ENCODE results near the gene TEX264.

The TEX264 gene

DNA sequence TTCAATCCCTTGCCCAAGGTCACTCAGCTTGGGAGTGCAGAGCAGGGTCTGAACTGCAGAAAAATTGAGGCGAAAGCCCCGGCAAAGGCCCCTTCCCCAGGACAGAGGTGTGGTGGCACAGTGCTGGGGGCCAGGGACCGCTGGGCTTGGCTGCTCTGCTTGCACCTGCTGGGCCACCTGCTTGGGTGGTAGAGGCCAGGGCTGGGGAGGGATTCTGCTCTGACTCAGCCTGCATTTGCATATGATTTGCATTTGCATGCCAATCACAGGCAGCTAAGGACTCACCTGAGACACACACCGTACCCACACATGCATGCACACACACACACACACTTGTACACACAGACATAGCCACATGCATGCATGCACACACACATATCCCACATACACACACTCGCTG, 45.8 kb downstream of the TEX264 start:
- Histone ChIP-seq H3K4me3 (ENCODE audit: low read depth, low read length) (no peak overlapping the region), H3K36me3 (ENCODE audit: control insufficient read depth, insufficient read depth, low read length) (no peaks in the 10 kb centered on the region), H3K9ac (ENCODE audit: low read depth, low read length) (no peak overlapping the region), H3K27ac (ENCODE audit: low read depth, low read length) (no peak overlapping the region), H3K27me3 (ENCODE audit: control insufficient read depth, insufficient read depth, low read length) (no peaks in the 10 kb centered on the region), H3K4me1 (ENCODE audit: control insufficient read depth, insufficient read depth, low read length) (no peaks in the 10 kb centered on the region), H3K9me3 (ENCODE audit: control insufficient read depth, insufficient read depth, low read length) (no peaks in the 10 kb centered on the region)

DNA sequence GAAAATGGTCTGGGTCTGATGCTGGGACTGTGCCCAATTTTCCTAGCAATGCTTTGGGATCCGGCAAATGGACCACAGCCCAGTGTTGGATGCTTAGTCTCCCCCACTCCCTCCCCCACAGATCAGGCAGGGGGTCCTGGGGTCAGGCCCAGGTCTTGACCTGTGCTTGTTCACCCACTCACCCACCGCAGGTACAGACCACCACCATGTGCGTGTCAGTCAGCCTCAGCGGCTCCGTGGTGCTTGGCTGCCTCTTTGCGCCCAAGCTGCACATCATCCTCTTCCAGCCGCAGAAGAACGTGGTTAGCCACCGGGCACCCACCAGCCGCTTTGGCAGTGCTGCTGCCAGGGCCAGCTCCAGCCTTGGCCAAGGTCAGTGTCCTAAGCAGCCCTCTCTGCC, 46.4 kb downstream of the TEX264 start:
- Histone ChIP-seq H3K36me3 (ENCODE audit: control insufficient read depth, insufficient read depth, low read length) (no peaks in the 10 kb centered on the region), H3K9me3 (ENCODE audit: control insufficient read depth, insufficient read depth, low read length) (no peaks in the 10 kb centered on the region), H3K27me3 (ENCODE audit: control insufficient read depth, insufficient read depth, low read length) (no peaks in the 10 kb centered on the region), H3K9ac (ENCODE audit: low read depth, low read length) (no peak overlapping the region), H3K27ac (ENCODE audit: low read depth, low read length) (no peak overlapping the region), H3K4me3 (ENCODE audit: low read depth, low read length) (no peak overlapping the region), H3K4me1 (ENCODE audit: control insufficient read depth, insufficient read depth, low read length) (no peaks in the 10 kb centered on the region)

DNA sequence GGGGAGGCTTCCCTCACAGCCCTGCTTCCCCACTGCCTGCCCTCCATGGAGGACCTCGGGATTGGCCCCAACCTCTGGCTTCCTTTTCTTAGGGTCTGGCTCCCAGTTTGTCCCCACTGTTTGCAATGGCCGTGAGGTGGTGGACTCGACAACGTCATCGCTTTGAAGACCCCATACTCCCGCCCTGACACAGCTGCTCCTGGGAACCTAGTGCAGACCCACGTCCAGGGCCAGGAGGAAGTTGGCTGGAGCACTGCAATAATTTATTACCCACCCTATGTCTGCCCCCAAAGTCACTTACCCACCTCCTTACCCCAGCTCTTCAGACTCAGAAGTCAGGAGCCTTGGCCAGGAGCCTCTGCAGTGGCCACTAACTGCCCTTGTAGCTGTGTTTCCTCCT, 46.9 kb downstream of the TEX264 start:
- H3K4me1 ChIP-seq (ENCODE audit: control insufficient read depth, insufficient read depth, low read length): no peaks in the 10 kb centered on the region
- H3K27me3 ChIP-seq (ENCODE audit: control insufficient read depth, insufficient read depth, low read length): no peaks in the 10 kb centered on the region
- no peak overlapping the region for H3K27ac ChIP-seq (ENCODE audit: low read depth, low read length)
- H3K9me3 ChIP-seq (ENCODE audit: control insufficient read depth, insufficient read depth, low read length): no peaks in the 10 kb centered on the region
- no peak overlapping the region for H3K9ac ChIP-seq (ENCODE audit: low read depth, low read length)
- H3K36me3 ChIP-seq (ENCODE audit: control insufficient read depth, insufficient read depth, low read length): no peaks in the 10 kb centered on the region
- H3K4me3 ChIP-seq (ENCODE audit: low read depth, low read length): no peak overlapping the region

DNA sequence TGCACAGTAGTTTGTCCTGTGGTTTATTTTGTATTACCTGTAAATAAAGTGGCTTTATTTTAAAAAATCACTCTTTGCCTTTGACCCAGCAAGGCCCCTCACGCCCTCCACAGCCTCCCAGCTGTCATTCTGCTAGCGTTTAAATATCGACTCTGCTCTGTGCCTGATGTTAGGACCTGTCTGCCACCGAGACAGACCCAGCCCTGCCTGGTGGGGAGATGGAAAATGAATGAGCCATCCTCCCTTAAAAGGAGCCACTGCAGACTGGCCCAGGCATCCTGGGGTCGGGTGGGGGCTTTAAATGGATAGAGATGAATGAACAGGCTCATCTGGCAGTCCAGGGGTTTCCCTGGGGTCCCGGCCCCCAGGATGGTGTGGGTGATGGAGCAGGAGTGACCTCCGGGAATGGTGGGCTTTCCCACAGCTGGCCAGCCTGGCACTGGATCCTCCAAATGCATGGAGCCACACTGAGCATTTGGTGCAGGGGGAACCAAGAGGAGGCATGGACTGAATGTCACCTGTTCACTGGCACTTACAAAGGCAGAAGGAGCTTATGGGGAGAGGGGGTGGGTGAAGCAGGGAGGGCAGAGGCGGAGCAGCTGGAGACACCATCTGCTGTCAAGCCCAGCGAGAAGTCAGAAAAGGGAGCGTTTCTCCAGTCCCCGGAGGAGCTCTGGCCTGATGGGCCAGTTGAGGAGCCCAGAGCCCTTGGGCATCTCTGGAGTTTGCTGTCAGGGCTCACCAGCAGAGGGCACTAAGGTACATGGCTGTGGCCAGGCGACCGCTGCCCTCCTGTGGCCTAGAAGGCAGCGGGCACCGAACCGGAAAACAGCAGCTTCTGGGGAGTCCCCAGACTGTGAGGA, 47.7 kb downstream of the TEX264 start:
- Histone ChIP-seq H3K9ac (ENCODE audit: low read depth, low read length) (no peak overlapping the region), H3K27ac (ENCODE audit: low read depth, low read length) (no peak overlapping the region), H3K36me3 (ENCODE audit: control insufficient read depth, insufficient read depth, low read length) (no peaks in the 10 kb centered on the region), H3K4me3 (ENCODE audit: low read depth, low read length) (no peak overlapping the region), H3K27me3 (ENCODE audit: control insufficient read depth, insufficient read depth, low read length) (no peaks in the 10 kb centered on the region), H3K9me3 (ENCODE audit: control insufficient read depth, insufficient read depth, low read length) (no peaks in the 10 kb centered on the region), H3K4me1 (ENCODE audit: control insufficient read depth, insufficient read depth, low read length) (no peaks in the 10 kb centered on the region)

DNA sequence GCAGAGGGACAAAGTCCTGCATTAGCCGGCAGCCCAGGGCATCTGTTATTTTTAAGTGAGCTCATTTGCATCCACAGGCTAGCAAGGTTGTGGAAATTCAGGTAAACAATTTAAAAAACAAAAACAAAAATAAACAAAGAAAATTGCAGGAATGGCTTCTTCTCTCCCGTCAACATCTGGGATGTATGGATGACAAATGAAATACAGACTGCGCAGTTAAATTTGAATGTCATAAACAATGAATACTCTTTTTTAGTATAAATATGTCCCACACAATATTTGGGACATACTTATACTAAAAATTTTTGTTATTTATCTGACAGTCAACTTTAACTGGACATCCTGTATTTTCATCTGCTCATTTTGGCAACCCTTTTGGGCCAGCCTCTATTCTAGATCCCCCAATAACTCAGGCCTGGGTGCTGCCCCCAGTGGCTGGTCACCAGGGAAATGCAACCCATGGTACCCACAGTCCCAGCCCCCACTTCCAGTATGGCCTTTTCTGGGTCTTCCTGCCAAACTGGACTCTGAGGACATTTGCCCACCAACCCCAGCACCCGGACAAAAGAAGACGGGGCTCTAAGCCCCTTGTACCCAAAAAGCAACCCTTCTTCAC, 48.5 kb downstream of the TEX264 start:
- Histone ChIP-seq H3K4me1 (ENCODE audit: control insufficient read depth, insufficient read depth, low read length) (no peaks in the 10 kb centered on the region), H3K27ac (ENCODE audit: low read depth, low read length) (no peak overlapping the region), H3K27me3 (ENCODE audit: control insufficient read depth, insufficient read depth, low read length) (no peaks in the 10 kb centered on the region), H3K4me3 (ENCODE audit: low read depth, low read length) (no peak overlapping the region), H3K9ac (ENCODE audit: low read depth, low read length) (no peak overlapping the region), H3K36me3 (ENCODE audit: control insufficient read depth, insufficient read depth, low read length) (no peaks in the 10 kb centered on the region), H3K9me3 (ENCODE audit: control insufficient read depth, insufficient read depth, low read length) (no peaks in the 10 kb centered on the region)

DNA sequence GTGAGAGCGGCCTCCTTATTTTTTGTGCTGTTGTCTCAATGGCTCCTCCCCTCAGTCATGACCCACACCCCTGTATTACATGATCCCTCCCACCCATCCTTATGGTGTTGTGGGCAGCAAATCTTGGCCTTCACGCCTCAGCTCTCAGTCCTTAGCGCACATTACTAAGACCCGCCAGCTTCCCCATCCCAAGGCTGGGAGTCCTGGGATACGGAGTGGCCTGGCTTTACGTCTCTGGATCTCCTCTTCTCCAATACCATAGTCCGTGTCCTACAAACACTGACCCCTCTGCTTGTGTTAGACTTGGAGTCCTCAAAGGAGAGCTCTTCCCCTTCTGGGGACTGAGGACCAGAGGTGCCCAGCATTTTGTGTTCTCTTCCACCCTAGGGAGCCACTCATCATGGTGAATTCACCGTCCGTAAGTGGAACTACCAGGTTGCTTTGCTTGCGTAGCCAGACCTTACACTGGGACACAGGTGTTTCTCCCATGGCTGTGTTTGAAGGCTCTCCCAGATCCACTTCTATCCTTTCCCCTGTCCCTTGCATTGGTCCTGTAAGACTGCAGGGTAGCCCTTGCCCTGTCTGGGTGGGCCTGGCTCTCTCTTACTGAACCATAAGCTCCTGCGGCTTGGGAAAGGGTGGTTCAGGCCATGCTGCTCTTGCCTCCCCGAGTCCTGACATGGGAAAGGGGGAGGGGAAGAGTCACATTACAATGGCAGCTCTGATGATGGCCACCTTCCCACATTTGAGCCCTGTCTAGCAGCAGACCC, 49.4 kb downstream of the TEX264 start:
- no peaks in the 10 kb centered on the region for H3K4me1 ChIP-seq (ENCODE audit: control insufficient read depth, insufficient read depth, low read length)
- H3K36me3 ChIP-seq (ENCODE audit: control insufficient read depth, insufficient read depth, low read length): no peaks in the 10 kb centered on the region
- H3K9ac ChIP-seq (ENCODE audit: low read depth, low read length): no peak overlapping the region
- no peaks in the 10 kb centered on the region for H3K27me3 ChIP-seq (ENCODE audit: control insufficient read depth, insufficient read depth, low read length)
- no peaks in the 10 kb centered on the region for H3K9me3 ChIP-seq (ENCODE audit: control insufficient read depth, insufficient read depth, low read length)
- no peak overlapping the region for H3K4me3 ChIP-seq (ENCODE audit: low read depth, low read length)
- H3K27ac ChIP-seq (ENCODE audit: low read depth, low read length): no peak overlapping the region

DNA sequence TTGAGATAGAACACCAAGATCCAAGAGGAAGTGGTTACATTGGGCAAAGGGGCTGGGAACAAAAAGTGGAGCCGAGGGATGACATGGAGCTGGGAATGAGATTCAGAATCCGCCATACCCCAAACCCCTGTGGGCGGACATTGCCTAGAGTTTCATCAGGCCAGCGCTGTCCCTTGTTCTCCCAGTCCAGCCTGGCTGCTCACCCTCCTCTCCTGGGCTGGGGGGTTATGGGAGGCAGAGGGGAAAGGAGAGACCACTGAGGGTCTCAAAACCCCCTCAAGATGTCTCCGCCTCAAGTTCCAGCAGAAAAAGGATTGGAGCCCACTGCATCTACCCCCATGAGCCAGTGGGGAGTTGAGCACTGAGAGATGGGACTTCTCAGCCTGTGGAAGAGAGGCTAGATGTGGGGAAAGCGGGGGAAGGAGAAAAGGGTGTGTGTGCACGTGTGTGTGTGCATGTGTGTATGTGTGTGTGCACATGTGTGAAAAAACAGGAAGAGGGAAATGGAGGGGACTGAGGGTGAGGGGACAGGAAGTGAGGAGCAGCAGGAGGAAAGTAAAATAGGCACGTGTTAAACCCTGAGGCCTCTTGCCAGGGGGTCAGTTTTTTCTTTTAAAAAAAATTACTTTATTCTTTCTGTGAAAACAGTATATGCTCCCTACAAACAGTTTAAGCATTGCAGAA, 50.2 kb downstream of the TEX264 start:
- Histone ChIP-seq H3K4me3 (ENCODE audit: low read depth, low read length) (no peak overlapping the region), H3K36me3 (ENCODE audit: control insufficient read depth, insufficient read depth, low read length) (no peaks in the 10 kb centered on the region), H3K27ac (ENCODE audit: low read depth, low read length) (no peak overlapping the region), H3K9ac (ENCODE audit: low read depth, low read length) (no peak overlapping the region), H3K27me3 (ENCODE audit: control insufficient read depth, insufficient read depth, low read length) (no peaks in the 10 kb centered on the region), H3K9me3 (ENCODE audit: control insufficient read depth, insufficient read depth, low read length) (no peaks in the 10 kb centered on the region), H3K4me1 (ENCODE audit: control insufficient read depth, insufficient read depth, low read length) (no peaks in the 10 kb centered on the region)

DNA sequence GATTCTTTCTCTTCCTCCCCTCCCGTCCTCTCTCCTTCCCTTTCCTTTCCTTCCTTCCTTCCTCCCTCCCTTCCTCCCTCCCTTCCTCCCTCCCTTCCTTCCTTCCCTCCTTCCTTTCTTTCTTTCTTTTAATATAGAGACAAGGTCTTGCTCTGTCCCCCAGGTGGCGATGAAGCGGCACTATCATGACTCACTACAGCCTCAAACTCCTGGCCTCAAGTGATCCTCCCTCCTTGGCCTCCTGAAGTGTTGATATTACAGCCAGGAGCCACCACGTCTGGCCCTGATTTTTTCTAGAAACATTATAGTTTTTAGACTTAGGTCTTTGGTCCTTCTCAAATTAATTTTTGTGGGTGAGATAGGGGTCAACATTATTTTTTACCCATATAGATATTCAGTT, 51.3 kb downstream of the TEX264 start:
- H3K27ac ChIP-seq (ENCODE audit: low read depth, low read length): no peak overlapping the region
- no peaks in the 10 kb centered on the region for H3K4me1 ChIP-seq (ENCODE audit: control insufficient read depth, insufficient read depth, low read length)

DNA sequence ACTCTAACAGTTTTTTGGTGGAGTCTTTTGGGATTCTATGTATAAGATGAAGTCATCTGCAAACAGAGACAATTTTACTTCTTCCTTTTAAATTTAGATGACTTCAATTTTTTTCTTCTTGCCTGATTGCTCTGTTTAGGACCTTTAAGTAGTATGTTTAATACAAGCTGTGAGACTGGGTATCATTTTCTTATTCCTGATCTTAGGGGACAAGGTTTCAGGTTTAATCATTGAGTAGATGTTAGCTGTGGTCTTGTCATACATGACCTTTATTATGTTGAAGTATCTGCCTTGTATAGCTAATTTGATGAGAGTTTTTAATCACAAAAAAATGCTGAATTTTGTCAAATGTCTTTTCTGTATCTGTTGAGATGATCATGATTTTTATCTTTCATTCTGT, 56.4 kb downstream of the TEX264 start:
- Histone ChIP-seq H3K27me3 (ENCODE audit: control insufficient read depth, insufficient read depth, low read length) (no peaks in the 10 kb centered on the region), H3K9me3 (ENCODE audit: control insufficient read depth, insufficient read depth, low read length) (no peaks in the 10 kb centered on the region), H3K9ac (ENCODE audit: low read depth, low read length) (no peak overlapping the region), H3K4me3 (ENCODE audit: low read depth, low read length) (no peak overlapping the region), H3K27ac (ENCODE audit: low read depth, low read length) (no peak overlapping the region), H3K4me1 (ENCODE audit: control insufficient read depth, insufficient read depth, low read length) (no peaks in the 10 kb centered on the region), H3K36me3 (ENCODE audit: control insufficient read depth, insufficient read depth, low read length) (no peaks in the 10 kb centered on the region)

More for the DNA sequence above, 51.3 kb downstream of the TEX264 start:
- Histone ChIP-seq H3K9ac (ENCODE audit: low read depth, low read length) (no peak overlapping the region), H3K36me3 (ENCODE audit: control insufficient read depth, insufficient read depth, low read length) (no peaks in the 10 kb centered on the region), H3K4me3 (ENCODE audit: low read depth, low read length) (no peak overlapping the region), H3K9me3 (ENCODE audit: control insufficient read depth, insufficient read depth, low read length) (no peaks in the 10 kb centered on the region), H3K27me3 (ENCODE audit: control insufficient read depth, insufficient read depth, low read length) (no peaks in the 10 kb centered on the region)

DNA sequence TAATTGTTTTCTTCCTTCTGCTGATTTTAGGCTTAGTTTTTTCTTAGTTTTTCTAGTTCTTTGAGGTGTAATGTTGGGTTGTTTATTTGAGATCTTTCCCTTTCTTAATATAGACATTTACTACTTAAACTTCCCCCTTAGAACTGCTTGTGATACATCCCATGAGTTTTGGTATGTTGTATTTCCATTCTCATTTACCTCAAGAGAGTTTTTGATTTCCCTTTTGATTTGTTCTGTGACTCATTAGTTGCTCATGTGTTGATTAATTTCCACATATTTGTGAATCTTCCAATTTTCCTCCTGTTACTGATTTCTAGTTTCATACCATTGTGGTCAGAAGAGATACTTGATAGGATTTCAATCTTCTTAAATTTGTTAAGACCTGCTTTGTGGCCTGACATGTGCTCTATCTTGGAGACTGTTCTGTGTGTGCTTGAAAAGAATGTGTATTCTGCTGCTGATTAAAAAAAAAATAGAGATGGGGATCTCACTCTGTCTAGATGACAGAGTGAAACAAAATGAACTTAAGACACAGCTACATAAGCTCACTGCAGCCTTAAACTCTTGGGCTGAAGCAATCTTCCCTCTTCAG, 58.1 kb downstream of the TEX264 start:
- no peak overlapping the region for H3K4me3 ChIP-seq (ENCODE audit: low read depth, low read length)
- peaks cover 1% of the 10 kb centered on the region; the same call in 1 of the 2 replicates for H3K4me1 ChIP-seq (ENCODE audit: control insufficient read depth, insufficient read depth, low read length)
- H3K27me3 ChIP-seq (ENCODE audit: control insufficient read depth, insufficient read depth, low read length): no peaks in the 10 kb centered on the region
- no peak overlapping the region for H3K9ac ChIP-seq (ENCODE audit: low read depth, low read length)
- no peaks in the 10 kb centered on the region for H3K9me3 ChIP-seq (ENCODE audit: control insufficient read depth, insufficient read depth, low read length)
- H3K36me3 ChIP-seq (ENCODE audit: control insufficient read depth, insufficient read depth, low read length): no peaks in the 10 kb centered on the region
- H3K27ac ChIP-seq (ENCODE audit: low read depth, low read length): no peak overlapping the region
